Lower leg skin (tissue), 3 donors: ENCODE results near the gene BABAM2.

Experiments used
- CTCF ChIP-seq, 3 donors: fragments of 450-650 bp; IDR thresholded peaks; one replicate each; pipeline ENCODE4 v1.5.1; 2016; ENCODE audit warnings: antibody characterized with exemption in 3 of 3, mild to moderate bottlenecking in 3 of 3, moderate library complexity in 2 of 3
- POLR2A ChIP-seq, 2 donors: fragments of 450-650 bp; IDR thresholded peaks; one replicate each; pipeline ENCODE4 v1.6.1; 2016 to 2017; ENCODE audit warnings: antibody characterized with exemption in 2 of 2, mild to moderate bottlenecking in 1 of 2, moderate library complexity in 1 of 2

DNA sequence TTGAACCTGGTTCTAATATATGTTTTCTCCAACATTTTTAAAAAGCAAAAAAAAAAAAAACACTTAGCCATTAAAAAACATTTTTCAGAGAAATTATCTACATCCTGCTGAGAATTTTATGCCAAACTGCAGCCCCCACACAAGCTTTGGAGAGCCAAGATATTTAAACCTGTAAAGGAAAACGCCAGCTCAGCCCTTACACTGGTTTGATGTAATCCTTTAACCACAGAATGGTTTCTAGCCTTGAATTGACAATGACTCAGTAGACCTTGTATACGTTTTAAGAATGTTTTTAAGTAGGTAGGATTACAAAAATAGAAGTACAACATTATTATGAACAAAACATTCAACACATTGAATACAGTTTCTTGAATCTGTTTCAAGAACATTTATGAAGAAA is 113.6 kb downstream of the BABAM2 start:
- TF ChIP-seq CTCF (IDR thresholded peaks at IDR 0.05) (no peak), POLR2A (IDR thresholded peaks at IDR 0.05) (no peak)
